ENCODE data around the gene ANKRD6. TPM values are rescaled to one million over a fixed set of nuclear protein-coding genes. Genes with fewer than 3 reads are reported as not detected.

Gene ANKRD6
- total RNA-seq, 1 experiment from 2014 or later = 7.1 TPM

DNA sequence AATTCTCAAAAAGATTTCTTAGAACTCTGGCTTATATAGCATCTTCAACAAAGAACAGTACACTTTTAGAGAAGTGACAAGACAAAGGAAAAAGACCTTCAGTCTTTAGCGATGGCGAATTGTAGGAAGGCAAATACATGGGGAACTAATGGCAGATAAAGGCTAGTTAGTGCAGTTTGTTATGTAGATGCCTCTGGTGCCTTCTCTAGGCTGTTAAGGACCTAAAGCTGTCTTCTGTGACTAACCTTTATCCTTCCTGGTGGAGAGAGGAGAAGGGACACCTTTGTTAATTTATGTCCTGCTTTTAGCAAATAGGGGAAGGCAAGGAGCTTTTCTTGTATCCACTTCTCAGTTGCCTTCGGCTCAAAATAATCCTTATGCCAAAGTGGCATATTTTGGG is 7.2 kb downstream of the ANKRD6 start:
- Histone ChIP-seq H3K27me3 (no peaks in the 10 kb centered on the region), H3K9me3 (no peaks in the 10 kb centered on the region), H3K36me3 (no peaks in the 10 kb centered on the region), H3K4me3 (no peak overlapping the region)
- no peak for DNase-seq

DNA sequence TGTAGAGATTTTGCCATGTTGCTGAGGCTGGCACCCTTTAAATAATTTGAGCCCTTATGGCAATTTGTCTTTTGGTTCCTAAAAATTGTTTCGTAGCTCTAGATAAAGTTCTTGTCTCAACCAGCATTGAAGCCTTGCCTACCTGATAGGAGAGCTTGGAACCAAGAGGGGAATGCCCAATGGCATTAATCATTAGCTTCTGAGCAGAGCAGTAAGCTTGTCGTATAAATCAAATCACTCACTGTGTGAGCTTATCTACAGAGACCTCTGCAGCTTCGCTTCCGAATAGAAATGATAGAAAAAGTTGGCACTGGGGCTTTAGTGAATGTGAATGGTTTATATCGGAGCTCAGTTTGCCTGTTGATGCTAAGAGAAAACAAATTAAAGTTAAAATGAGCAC is 10.7 kb downstream of the ANKRD6 start:
- H3K36me3 ChIP-seq = no peaks in the 10 kb centered on the region
- H3K4me3 ChIP-seq = no peak overlapping the region
- H3K27me3 ChIP-seq = no peaks in the 10 kb centered on the region
- H3K9me3 ChIP-seq = no peaks in the 10 kb centered on the region
- no peak for DNase-seq

DNA sequence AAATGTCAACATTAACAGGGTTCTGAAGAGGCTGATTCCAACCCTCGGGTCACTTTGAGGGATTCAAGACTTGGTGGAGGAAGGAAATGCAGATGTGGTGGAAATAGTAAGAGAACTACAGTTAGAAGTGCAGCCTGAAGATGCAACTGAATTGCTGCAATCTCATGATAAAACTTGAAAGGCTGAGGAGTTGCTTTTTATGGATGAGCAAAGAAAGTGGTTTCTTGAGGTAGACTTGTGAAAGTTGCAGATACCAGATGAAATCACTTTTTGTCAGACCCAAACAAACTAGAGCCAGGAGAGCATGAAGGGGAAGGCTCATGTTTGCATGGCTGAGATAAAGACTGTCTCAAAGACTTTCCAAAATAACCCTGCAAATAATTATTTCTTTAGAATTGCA is 16.2 kb downstream of the ANKRD6 start:
- H3K27me3 ChIP-seq = no peaks in the 10 kb centered on the region
- DNase-seq = no peak
- H3K4me3 ChIP-seq = no peak overlapping the region
- H3K9me3 ChIP-seq = no peaks in the 10 kb centered on the region
- H3K36me3 ChIP-seq = no peaks in the 10 kb centered on the region

DNA sequence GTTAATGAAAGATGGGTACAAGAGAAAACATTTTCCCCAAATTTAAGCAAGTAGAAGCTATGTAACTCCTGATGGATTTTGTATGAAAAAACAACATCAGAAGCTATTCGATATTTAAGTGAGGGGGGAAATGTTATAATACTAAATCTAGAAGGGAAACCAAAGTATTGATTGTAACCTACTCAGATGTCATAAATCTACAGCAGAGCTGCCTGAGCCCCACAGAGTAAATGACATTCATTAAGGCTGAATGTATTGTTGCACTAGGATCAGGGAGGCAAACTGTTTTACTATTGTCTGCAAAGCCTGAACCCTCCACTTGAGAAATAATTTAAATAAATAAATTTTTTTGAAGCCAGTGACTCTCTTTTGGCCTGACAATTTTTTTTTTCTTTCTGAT is 19.3 kb downstream of the ANKRD6 start:
- DNase-seq = no peak

DNA sequence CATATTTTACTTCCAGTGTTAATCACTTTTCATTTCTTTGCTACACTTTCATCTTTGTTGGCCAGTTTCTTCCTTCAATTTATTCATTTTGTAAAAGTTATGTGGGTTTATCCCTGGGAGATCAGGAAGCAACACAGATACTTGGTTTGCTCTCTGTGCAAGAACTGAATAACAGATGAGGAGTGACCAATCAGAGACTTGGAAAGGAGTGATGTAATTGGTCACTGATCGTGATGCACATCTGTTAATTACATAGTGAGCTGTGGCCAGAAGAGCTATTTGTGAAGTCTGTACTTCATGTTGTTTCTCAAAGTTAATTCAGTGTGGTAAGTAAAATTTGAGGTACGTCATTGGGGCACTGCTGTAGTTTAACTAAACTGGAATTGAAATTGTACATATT is 21.3 kb downstream of the ANKRD6 start:
- Histone ChIP-seq H3K9me3 (no peaks in the 10 kb centered on the region), H3K27me3 (no peaks in the 10 kb centered on the region), H3K36me3 (no peaks in the 10 kb centered on the region), H3K4me3 (no peak overlapping the region)
- no peak for DNase-seq

More for the DNA sequence above, 19.3 kb downstream of the ANKRD6 start:
- no peaks in the 10 kb centered on the region for H3K9me3 ChIP-seq
- no peaks in the 10 kb centered on the region for H3K27me3 ChIP-seq
- no peak overlapping the region for H3K4me3 ChIP-seq
- H3K36me3 ChIP-seq = no peaks in the 10 kb centered on the region

DNA sequence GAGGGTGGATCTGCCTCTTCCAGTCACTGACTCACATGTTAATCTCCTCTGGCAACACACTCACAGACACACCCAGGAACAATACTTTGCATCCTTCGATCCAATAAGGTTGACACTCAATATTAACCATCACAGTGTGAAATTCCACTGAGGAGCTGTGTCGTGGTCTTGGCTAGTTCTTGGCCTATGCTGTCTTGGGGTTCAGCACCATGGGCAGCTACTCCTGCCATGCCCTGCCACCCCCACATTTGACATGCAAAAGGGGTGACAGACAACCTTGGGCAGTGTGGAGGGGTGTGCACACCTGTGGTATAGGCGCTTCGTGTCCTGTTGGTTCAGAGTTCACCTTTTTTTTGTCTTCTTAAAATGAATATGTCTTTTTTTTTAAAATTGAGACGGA is 25.8 kb downstream of the ANKRD6 start:
- Histone ChIP-seq H3K9me3 (no peaks in the 10 kb centered on the region), H3K27me3 (no peaks in the 10 kb centered on the region), H3K36me3 (no peaks in the 10 kb centered on the region), H3K4me3 (no peak overlapping the region)
- DNase-seq = no peak

DNA sequence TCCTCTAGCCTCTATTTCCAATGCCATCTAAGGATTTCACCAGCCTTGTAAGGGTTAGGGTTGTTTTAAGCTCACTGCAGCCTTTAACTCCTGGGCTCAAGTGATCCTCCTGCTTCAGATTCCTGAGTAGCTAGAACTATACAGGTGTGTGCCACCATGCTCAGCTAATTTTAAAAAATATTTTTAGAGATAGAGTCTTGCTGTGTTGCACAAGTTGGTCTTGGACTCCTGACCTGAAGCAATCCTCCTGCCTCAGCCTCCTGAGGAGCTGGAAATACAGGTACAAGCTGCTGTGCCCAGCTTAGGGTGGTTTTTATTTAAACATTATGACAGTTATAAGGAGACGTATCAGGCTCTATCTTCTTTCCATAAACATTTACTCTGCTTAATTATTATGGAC is 26.5 kb downstream of the ANKRD6 start:
- no peak overlapping the region for H3K4me3 ChIP-seq
- H3K27me3 ChIP-seq = no peaks in the 10 kb centered on the region; the same call in 1 of the 2 replicates
- no peak for DNase-seq
- no peaks in the 10 kb centered on the region for H3K36me3 ChIP-seq
- no peaks in the 10 kb centered on the region for H3K9me3 ChIP-seq

DNA sequence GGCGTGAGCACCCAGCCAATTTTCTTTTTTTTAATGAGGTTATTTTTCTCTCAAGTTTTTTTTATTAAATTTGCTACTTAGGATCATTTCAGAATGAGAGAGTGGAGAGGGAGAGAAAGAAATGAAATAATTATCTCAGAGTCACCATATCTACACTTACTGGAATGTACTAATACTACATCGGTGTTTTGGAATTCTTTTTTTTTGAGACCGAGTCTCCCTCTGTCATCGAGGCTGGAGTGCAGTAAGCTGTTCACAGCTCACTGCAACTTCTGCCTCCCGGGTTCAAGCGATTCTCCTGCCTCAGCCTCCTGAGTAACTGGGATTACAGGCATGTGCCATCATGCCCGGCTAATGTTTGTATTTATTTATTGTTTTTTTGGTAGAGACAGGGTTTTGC is 27.8 kb downstream of the ANKRD6 start:
- DNase-seq = no peak
- H3K4me3 ChIP-seq = no peak overlapping the region
- no peaks in the 10 kb centered on the region; the same call in 1 of the 2 replicates for H3K27me3 ChIP-seq
- no peaks in the 10 kb centered on the region for H3K36me3 ChIP-seq
- no peaks in the 10 kb centered on the region for H3K9me3 ChIP-seq

DNA sequence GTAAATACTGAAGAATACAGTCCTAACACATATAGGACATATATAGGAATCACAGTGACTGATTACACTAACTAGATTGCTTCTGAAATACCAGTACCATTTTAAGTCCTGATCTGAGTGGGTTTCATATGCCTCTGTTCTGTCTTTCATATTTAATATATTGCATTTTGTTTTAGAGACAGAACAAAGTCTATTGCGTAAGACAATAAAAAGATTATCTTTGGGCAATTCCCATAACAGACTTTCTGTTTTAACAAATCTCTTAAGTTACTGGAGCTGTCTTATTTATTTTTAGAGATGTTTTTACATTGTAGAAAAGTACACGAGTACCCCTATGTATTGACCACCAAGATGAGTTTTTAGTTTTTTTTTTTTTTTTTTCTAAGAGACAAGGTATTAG is 29.6 kb downstream of the ANKRD6 start:
- Histone ChIP-seq H3K36me3 (no peaks in the 10 kb centered on the region), H3K4me3 (no peak overlapping the region), H3K9me3 (no peaks in the 10 kb centered on the region), H3K27me3 (no peaks in the 10 kb centered on the region; the same call in 1 of the 2 replicates)
- no peak for DNase-seq

DNA sequence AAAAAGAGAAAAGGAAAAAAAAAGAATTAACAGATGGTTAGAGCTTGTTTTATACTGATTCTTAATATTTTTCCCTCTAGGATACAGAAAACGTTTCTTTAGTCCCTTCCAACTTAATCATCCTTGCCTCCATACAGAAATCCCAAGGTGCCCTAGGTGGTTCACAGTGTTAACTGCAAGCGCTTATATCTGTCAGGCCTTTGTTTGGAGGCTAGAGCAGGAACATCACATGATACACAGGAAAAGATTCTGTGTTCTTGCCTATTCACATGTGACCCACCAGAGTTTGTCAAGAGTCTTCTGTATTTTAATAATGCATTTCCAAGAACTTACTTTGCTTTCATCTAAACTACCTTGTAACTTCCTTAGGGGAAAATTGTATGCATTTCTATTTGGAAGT is 31.3 kb downstream of the ANKRD6 start:
- no peak for DNase-seq
- Histone ChIP-seq H3K27me3 (no peaks in the 10 kb centered on the region; the same call in 1 of the 2 replicates), H3K4me3 (no peak overlapping the region), H3K9me3 (no peaks in the 10 kb centered on the region), H3K36me3 (no peaks in the 10 kb centered on the region)

DNA sequence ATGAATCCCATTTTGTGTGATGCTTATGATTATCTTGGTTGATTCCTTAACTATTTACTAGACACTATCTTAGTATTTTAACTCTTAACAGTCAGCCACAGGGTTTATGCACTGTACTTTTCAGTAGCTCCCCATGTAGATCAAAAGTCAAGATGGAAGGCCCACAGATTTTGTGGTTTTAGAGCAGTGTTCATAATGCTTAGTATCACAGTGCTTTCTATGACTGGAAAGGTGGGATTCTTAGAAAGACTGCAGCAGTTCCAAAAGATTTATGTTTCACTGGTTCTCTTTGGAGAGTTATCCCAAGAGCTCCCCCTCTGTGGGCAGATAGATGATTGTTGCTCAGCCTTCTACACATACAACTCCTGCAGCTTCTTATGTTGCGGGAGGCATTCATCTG is 34.5 kb downstream of the ANKRD6 start:
- Histone ChIP-seq H3K27me3 (no peaks in the 10 kb centered on the region; the same call in 1 of the 2 replicates), H3K9me3 (no peaks in the 10 kb centered on the region), H3K36me3 (no peaks in the 10 kb centered on the region), H3K4me3 (no peak overlapping the region)
- no peak for DNase-seq

DNA sequence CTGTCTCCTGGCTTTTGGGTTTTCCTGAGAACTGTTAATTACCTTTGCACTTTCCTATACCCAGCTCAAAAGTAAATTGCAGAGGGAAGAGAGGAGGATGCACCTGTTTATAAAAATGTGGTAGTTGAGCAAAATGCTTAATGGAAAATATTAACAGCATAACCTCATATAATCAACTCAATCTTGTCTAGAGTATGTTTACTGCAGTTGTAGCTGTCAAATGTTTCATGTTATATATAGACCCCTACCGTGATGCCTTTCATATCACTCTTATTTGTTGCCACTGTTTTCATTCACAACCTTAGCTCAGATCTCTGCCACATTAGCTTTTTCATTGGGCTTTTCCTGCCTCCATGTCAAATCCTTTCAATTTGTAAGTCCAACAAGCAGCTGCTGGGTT is 36.0 kb downstream of the ANKRD6 start:
- H3K36me3 ChIP-seq = no peaks in the 10 kb centered on the region
- no peak overlapping the region for H3K4me3 ChIP-seq
- no peaks in the 10 kb centered on the region for H3K9me3 ChIP-seq
- H3K27me3 ChIP-seq = no peaks in the 10 kb centered on the region; the same call in 1 of the 2 replicates
- DNase-seq = no peak

DNA sequence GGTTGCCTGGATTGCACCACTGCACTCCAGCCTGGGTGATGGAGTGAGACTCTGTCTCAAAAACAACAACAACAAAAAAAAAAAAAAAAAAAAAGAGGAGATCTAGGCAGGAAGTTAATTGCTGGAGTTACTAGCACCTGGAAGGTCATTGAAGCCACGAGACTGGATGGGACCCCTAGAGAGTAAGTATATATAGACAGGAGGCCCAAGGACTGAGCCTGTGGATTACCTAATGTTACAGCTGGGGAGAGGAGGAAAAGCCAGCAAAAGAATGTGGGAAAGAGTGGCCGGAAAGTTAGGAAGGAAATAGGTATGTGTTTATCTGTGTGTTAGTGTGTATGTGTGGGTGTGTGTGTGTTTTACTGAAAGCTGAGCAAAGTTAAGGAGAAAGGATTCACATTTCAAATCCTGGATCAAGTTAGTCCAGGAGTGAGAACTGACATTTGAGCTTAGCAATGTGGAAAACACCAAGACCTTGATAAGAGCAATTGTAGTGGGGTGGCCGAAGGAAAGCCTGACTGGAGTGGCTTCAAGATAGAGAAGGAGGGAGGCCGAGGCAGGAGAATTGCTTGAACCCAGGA is 38.4 kb downstream of the ANKRD6 start:
- Histone ChIP-seq H3K4me3 (no peak overlapping the region), H3K36me3 (no peaks in the 10 kb centered on the region), H3K9me3 (no peaks in the 10 kb centered on the region), H3K27me3 (no peaks in the 10 kb centered on the region)
- no peak for DNase-seq

DNA sequence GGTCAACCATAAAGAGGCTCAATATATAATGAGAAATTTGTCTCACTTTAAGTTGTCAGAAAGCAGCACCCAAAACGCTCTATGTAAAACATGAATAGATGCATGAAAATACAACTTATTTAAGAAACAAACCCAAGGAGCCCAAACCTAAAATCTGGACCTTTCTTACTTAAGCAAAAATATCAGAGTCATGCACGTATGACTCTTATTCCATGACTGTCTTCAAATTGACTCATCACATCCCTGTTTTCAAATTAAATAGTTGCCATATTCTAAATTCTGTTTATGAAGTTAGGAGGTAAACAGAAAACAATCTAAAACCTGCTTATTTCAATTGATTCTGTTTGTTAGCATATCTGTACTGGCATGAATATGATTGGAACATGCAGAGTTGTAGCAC is 42.1 kb downstream of the ANKRD6 start:
- DNase-seq = no peak
- Histone ChIP-seq H3K4me3 (no peak overlapping the region), H3K9me3 (no peaks in the 10 kb centered on the region), H3K27me3 (no peaks in the 10 kb centered on the region), H3K36me3 (no peaks in the 10 kb centered on the region)

DNA sequence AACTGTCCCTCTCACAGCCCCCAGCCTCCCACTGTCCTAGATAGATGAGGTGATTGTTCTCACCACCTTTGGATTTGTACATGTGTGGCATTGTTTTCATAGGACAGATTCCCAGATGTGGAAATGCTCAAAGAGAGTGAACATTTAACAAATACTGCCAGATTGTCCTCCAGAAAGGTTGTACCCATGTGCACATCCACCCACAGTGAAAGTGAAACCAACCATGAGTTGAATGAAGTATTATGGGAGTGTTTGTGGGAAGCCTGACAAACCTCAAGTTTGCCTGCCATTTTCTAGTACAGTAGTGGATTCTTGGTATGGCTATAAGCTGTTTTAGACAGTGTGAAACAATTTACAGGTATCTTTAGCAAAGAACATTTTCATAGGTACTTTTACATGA is 42.7 kb downstream of the ANKRD6 start:
- no peaks in the 10 kb centered on the region for H3K9me3 ChIP-seq
- H3K36me3 ChIP-seq = no peaks in the 10 kb centered on the region
- H3K27me3 ChIP-seq = no peaks in the 10 kb centered on the region
- no peak overlapping the region for H3K4me3 ChIP-seq
- no peak for DNase-seq

DNA sequence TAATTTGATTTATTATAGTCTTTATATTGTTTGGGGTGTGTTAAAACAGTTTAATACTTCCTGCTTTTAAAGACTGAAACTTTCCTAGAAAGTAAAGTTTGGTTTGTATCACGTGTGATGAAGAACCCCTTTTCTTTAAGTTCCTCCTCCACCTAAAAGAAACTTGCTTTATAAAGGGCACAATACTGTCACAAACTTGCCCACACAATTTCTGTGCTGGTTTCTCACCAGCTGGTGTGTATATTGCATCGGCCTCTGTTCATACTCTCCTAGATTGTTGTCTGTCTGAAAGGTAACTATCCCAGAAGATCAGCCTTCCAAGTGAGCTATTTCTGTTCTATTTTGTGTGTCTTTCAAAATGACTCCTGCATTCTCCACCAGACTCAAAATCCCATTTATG is 46.9 kb downstream of the ANKRD6 start:
- no peak overlapping the region for H3K4me3 ChIP-seq
- H3K9me3 ChIP-seq = no peaks in the 10 kb centered on the region
- H3K27me3 ChIP-seq = no peaks in the 10 kb centered on the region
- no peak for DNase-seq
- H3K36me3 ChIP-seq = no peaks in the 10 kb centered on the region

DNA sequence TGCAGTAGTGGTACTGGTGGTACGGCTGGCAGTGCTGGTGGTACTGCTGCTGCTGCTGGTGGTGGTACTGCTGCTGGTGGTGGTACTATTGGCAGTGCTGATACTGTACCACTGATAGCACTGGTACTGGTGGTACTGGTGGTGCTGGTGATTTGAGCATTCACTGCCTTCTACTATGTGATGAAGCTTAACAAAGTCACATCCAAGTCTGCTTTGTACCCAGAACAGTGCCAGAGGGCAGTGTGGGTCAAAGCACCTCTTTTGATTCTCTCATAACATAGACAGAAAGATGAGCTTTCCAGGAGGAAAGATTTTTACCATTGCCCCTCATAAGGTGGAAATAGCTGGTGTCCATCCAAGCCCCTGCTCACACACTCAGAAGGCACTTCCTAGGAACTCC is 48.7 kb downstream of the ANKRD6 start:
- no peaks in the 10 kb centered on the region for H3K27me3 ChIP-seq
- H3K36me3 ChIP-seq = no peaks in the 10 kb centered on the region
- H3K9me3 ChIP-seq = no peaks in the 10 kb centered on the region
- DNase-seq = no peak
- no peak overlapping the region for H3K4me3 ChIP-seq

DNA sequence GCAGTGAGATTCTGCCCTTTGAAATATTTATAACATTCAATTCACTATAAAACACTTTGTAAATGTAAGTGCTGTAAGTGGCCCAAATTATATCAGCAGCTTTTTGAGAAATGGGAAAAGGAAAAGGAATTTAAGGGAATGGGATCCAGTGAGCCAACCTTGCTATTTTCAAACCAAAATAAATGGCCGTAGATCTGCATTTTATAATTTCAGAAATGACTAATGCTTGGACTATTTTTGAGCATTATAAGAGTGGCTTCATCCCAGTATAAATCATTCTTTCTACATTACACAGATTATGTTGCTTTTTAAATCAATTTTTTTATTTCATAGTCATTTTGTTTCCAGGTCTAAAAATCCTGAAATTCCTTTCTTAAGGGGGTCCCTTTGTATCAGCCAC is 49.2 kb downstream of the ANKRD6 start:
- no peak for DNase-seq
- H3K36me3 ChIP-seq = no peaks in the 10 kb centered on the region
- no peaks in the 10 kb centered on the region for H3K27me3 ChIP-seq
- no peaks in the 10 kb centered on the region for H3K9me3 ChIP-seq
- H3K4me3 ChIP-seq = no peak overlapping the region
